Bronchial epithelial cell (primary cell): Measurements from ENCODE around the gene PHACTR1. TPM values are rescaled to one million over a fixed set of nuclear protein-coding genes. Genes with fewer than 3 reads are reported as not detected.
A peak's percentile ranks its signal among the peaks of the same experiment; 100 is the strongest.

Source experiments
- DNase-seq: peaks from one replicate; pipeline ENCODE4 v3.0.0-alpha.2; 2010; ENCODE audit warnings: low read depth
- FAIRE-seq: peaks from 2 replicates; lab custom pipeline; 2011; peaks lifted over from hg19 to GRCh38; lab: Jason Lieb, UNC
- H3K27me3 ChIP-seq: 2 replicates; pipeline ENCODE4 v1.5.1; 2011; ENCODE audit warnings: low read length; ENCODE audit not compliant: control insufficient read depth, insufficient read depth
- H3K36me3 ChIP-seq: 2 replicates; pipeline ENCODE4 v1.5.1; 2011; ENCODE audit warnings: low read length; ENCODE audit not compliant: control insufficient read depth, insufficient read depth
- H3K4me3 ChIP-seq: 2 replicates; pipeline ENCODE4 v1.5.1; 2011; ENCODE audit warnings: mild to moderate bottlenecking, low read depth, low read length, control low read depth
- total RNA-seq: library from RNA; depleted of rRNA; stranded (reverse); fragments of >200 nt; gene quantifications from 2 replicates; pipeline ENCODE4 v1.2.1, GENCODE V29; 2014
- TF ChIP-seq, protein P1 (sequence below): IDR thresholded peaks from 2 replicates; pipeline ENCODE4 v1.5.1; 2011; ENCODE audit warnings: mild to moderate bottlenecking, moderate library complexity, low read length, control low read depth, inconsistent platforms; ENCODE audit not compliant: insufficient read depth, severe bottlenecking

PHACTR1 gene
- total RNA-seq, 1 donor from 2014 or later: under 0.01 TPM

DNA sequence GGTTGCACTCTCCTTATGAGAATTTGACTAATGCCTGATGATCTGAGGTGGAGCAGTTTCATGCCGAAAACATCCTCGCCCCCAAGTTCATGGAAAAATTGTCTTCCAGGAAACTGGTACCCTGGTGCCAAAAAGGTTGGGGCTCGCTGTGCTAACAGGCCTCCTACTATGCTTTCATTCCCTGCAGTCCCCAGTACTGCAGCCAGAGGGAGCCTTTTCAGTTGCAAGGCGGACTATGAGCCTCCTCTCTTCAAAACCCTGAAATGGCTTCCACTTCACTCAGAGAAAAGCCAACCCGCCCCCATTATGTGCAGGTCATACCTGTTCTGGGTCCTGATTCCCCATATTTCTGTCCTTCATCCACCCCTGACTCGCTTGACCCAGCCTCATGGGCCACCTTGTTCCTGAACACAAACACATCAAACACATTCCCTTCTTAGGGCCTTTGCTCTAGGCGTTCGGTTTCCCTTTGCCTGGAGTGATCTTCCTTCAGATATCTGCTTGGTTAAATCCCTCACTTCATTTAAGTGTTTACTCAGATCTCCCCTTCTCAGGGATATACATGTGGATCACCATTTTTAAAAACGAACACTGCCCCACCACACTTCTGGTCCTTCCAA lies 173.7 kb downstream of the PHACTR1 start:
- TF ChIP-seq, protein P1, sequence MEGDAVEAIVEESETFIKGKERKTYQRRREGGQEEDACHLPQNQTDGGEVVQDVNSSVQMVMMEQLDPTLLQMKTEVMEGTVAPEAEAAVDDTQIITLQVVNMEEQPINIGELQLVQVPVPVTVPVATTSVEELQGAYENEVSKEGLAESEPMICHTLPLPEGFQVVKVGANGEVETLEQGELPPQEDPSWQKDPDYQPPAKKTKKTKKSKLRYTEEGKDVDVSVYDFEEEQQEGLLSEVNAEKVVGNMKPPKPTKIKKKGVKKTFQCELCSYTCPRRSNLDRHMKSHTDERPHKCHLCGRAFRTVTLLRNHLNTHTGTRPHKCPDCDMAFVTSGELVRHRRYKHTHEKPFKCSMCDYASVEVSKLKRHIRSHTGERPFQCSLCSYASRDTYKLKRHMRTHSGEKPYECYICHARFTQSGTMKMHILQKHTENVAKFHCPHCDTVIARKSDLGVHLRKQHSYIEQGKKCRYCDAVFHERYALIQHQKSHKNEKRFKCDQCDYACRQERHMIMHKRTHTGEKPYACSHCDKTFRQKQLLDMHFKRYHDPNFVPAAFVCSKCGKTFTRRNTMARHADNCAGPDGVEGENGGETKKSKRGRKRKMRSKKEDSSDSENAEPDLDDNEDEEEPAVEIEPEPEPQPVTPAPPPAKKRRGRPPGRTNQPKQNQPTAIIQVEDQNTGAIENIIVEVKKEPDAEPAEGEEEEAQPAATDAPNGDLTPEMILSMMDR: peak; percentile 47
- FAIRE-seq (peak; percentile 36), DNase-seq (no peak)
- H3K4me3 ChIP-seq: no peak overlapping the region
- peaks cover 3% of the 10 kb centered on the region for H3K27me3 ChIP-seq
- no peaks in the 10 kb centered on the region for H3K36me3 ChIP-seq

DNA sequence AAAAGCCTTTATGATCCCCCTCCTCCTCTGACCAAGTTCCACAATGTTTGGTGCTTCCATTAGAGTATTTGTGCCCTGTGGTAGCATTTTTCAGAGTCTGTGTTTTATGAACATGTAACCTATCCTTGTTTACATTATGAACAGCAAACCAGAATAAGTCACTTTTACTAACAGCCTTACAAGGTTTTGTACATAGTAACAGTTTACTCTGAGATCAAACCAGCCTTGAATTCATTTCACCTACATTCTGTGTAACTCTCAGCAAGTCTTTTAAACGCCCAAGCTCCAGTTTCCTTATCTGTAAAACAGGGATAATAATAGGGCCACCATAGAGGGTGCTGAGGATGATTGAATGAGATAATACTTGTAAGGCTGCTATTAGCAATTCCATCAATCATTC lies 175.0 kb downstream of the PHACTR1 start:
- no peaks in the 10 kb centered on the region for H3K36me3 ChIP-seq
- DNase-seq: no peak
- no peak for FAIRE-seq
- TF ChIP-seq, protein P1: no peak
- H3K4me3 ChIP-seq: no peak overlapping the region
- H3K27me3 ChIP-seq: peaks cover 8% of the 10 kb centered on the region

DNA sequence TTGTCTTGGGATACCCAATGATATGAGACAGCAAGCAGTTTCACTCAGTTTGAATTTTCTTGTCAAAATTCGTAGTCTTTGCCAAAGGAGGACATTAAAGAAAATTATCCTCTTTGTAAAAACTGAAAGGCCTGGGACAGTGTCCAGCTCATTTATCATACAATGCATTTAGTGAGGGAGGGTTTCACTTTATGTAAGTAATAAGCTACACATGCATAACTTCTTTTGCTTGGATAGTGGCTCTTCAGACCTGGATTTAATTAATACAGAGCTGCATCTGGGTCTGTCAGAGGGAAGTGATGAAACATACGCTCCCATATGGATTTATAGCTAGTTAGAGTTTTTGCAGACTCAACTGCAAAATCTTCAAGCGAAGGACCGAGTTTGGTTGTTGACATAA lies 175.6 kb downstream of the PHACTR1 start:
- TF ChIP-seq, protein P1: no peak
- Histone ChIP-seq H3K27me3 (peaks cover 8% of the 10 kb centered on the region), H3K4me3 (no peak overlapping the region), H3K36me3 (no peaks in the 10 kb centered on the region)
- no peak for FAIRE-seq
- no peak for DNase-seq

DNA sequence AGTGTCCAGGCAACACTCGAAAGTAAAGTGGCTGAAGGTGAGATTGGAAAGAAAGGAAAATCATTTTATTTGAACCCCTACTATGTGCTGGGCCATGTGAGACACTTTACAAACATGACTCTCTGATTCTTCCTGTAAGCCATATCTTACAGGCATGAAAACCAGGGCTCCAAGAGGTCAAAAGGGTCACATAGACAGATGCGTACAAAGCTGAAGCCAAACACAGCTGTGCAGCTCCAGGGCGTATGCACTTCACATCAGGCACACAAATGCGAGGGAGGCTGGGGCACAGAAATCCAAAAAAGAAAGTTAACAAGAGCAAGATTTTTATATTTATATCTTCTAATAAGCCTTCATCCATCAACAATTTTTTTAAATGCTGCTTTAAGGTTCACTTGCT lies 176.5 kb downstream of the PHACTR1 start:
- H3K4me3 ChIP-seq: no peak overlapping the region
- H3K27me3 ChIP-seq: peaks cover 5% of the 10 kb centered on the region
- DNase-seq (no peak), FAIRE-seq (no peak)
- TF ChIP-seq, protein P1: no peak
- no peaks in the 10 kb centered on the region for H3K36me3 ChIP-seq

DNA sequence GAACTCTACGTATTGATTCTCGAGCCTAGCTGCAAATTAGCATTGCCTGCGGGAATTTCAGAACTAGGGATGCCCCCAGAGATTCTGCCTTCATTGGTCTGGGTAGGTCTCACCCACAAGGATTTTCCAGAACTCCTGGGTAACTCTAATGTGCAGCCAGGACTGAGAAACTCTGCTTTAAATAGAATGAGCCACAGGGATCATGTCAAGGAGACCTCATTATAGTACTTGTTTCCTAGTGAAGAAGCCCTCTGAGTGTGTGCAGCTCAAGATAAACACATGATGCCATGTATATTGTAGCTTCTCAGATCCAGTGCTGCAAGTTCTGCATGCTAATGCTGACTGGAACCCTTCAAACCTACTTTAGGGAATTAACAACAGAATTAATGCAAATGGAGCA lies 179.2 kb downstream of the PHACTR1 start:
- no peak for DNase-seq
- no peaks in the 10 kb centered on the region for H3K36me3 ChIP-seq
- H3K4me3 ChIP-seq: no peak overlapping the region
- peaks cover 5% of the 10 kb centered on the region for H3K27me3 ChIP-seq
- no peak for FAIRE-seq
- TF ChIP-seq, protein P1: no peak

DNA sequence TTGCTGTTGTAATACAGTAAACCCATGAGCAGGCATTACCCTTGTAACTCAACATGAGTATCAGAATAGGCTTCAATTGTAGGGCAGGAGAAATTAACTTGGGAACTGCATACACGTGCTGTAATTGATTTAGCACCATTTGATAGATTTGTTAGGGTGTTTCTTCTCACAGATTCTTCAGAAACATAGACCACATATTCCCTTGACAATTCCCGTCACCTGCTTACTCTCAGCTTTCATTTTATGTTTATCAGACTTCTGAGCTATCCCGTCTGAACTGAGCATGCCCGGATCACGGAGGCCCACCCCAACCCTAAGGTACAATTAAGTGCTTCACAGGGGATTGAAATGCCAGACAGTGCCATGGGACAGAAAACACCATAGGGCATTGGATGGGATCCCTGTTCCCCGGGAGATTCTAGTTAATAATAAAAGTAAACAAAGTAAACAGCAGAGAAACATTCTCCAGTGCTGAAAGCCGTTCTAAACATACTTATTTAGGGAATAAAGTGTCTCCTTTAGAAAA lies 179.7 kb downstream of the PHACTR1 start:
- TF ChIP-seq, protein P1: no peak

More for the DNA sequence above, 179.7 kb downstream of the PHACTR1 start:
- H3K36me3 ChIP-seq: no peaks in the 10 kb centered on the region
- FAIRE-seq (no peak), DNase-seq (no peak)
- peaks cover 5% of the 10 kb centered on the region for H3K27me3 ChIP-seq
- H3K4me3 ChIP-seq: no peak overlapping the region
